ENCODE results near the gene SLC5A2. TPM values are rescaled to one million over a fixed set of nuclear protein-coding genes. Genes with fewer than 3 reads are reported as not detected.

Gene SLC5A2
- total and polyA plus RNA-seq, 2 of the 13 experiments (the other 11 are each of a cell fraction or from before 2014, with no cell fraction given) = 0.24 to 0.97 TPM

DNA sequence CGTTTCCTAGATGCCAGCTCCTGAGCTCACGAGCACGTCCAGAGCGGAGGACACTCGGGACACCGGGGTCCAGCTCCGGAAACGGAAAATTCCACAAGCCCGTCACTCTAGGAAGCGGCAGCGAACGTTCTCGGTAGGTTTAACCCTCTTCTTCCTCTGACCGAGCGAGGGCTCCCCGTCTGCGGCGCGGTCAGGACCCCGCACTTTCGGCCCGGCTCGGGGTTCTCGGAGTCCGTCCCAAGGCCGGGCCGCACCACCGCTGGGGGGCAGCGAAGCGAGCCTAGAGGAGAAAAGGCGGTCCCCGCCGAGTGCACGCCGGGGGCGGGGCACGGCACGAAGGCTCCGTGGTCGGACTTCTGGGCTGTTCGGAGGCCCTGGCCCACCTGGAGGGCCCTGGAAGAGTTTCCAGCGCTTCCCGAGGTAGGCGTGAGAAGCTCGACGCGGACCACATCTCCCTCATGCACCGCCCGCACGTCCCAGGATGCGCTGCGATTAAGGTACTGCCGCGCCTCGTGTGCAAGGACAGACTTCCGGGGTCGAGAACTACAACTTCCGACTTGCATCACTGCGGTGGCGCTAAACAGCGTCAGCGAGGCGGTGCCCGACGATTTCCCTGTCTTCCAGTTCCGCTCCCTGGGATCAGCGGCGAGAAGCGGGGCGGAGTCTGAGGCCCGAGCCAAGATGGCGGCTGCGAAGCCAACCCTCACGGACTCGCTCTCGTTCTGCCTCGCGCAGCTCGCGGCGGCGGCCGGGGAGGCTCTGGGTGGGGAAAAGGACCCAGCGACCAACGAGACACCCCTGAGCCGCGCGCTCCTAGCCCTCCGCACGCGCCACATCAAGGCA, 23.9 kb upstream of the SLC5A2 start, which contains the start of gene ARMC5 (continued):
- TF ChIP-seq TEAD3 (CRISPR knock-in tag; optimal IDR thresholded peaks at IDR 0.05; ENCODE audit: borderline replicate concordance) (peak; percentile 73), RXRA (CRISPR knock-in tag; IDR thresholded peaks at IDR 0.05) (peak; percentile 83), NCOA5 (CRISPR knock-in tag; IDR thresholded peaks at IDR 0.05) (peak; percentile 92; the same call in 1 of the 2 replicates), ZBTB39 (CRISPR knock-in tag; IDR thresholded peaks at IDR 0.05) (peak; percentile 73), MZF1 (CRISPR knock-in tag; IDR thresholded peaks at IDR 0.05; ENCODE audit: borderline replicate concordance) (0 out of 2 replicates have a peak, but pooled peaks have one; percentile 14), ZNF569 (CRISPR knock-in tag; IDR thresholded peaks at IDR 0.05; ENCODE audit: borderline replicate concordance) (no peak), TEAD2 (CRISPR knock-in tag; IDR thresholded peaks at IDR 0.05) (0 out of 2 replicates have a peak, but pooled peaks have one; percentile 82), AHR (CRISPR knock-in tag; IDR thresholded peaks at IDR 0.05) (peak; percentile 89), GMEB1 (CRISPR knock-in tag; IDR thresholded peaks at IDR 0.05; ENCODE audit: borderline replicate concordance) (peak; percentile 98), FOXM1 (CRISPR knock-in tag; IDR thresholded peaks at IDR 0.05) (no peak), ZNF660 (CRISPR knock-in tag; IDR thresholded peaks at IDR 0.05; ENCODE audit: borderline replicate concordance, low read depth) (no peak), IRF9 (CRISPR knock-in tag; IDR thresholded peaks at IDR 0.05; ENCODE audit: borderline replicate concordance) (peak; percentile 93), ZIK1 (CRISPR knock-in tag; IDR thresholded peaks at IDR 0.05; ENCODE audit: borderline replicate concordance, low read depth) (peak; percentile 87; the same call in 1 of the 2 replicates), ZNF350 (CRISPR knock-in tag; IDR thresholded peaks at IDR 0.05; ENCODE audit: borderline replicate concordance, low read depth) (0 out of 2 replicates have a peak, but pooled peaks have one; percentile 82), SP140L (CRISPR knock-in tag; IDR thresholded peaks at IDR 0.05; ENCODE audit: borderline replicate concordance) (no peak; the same call in 1 of the 2 replicates), ZNF703 (CRISPR knock-in tag; IDR thresholded peaks at IDR 0.05; ENCODE audit: borderline replicate concordance) (peak; percentile 85), ZBTB1 (CRISPR knock-in tag; IDR thresholded peaks at IDR 0.05; ENCODE audit: borderline replicate concordance) (no peak), PHF5A (CRISPR knock-in tag; IDR thresholded peaks at IDR 0.05; ENCODE audit: low read depth, unreplicated experiment) (peak; percentile 43), ZNF598 (CRISPR knock-in tag; IDR thresholded peaks at IDR 0.05; ENCODE audit: borderline replicate concordance) (peak; percentile 66), SOX6 (IDR thresholded peaks at IDR 0.05) (no peak), SOX6 (CRISPR knock-in tag; IDR thresholded peaks at IDR 0.05) (peak; percentile 77), MEF2D (CRISPR knock-in tag; IDR thresholded peaks at IDR 0.05) (peak; percentile 93), AKAP8 (CRISPR knock-in tag; IDR thresholded peaks at IDR 0.05) (peak; percentile 87)
- TF ChIP-seq, protein P1, sequence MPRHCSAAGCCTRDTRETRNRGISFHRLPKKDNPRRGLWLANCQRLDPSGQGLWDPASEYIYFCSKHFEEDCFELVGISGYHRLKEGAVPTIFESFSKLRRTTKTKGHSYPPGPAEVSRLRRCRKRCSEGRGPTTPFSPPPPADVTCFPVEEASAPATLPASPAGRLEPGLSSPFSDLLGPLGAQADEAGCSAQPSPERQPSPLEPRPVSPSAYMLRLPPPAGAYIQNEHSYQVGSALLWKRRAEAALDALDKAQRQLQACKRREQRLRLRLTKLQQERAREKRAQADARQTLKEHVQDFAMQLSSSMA (CRISPR knock-in tag; IDR thresholded peaks at IDR 0.05) = peak; percentile 96
